Tibial artery (tissue), 4 donors: ENCODE data around the gene CNTN4.

Source experiments
- DNase-seq, 2 donors: peaks; one replicate each; pipeline ENCODE4 v3.0.0-alpha.2; 2019
- H3K27ac ChIP-seq, 2 donors: fragments of 200-600 bp; sonication (generic) in 1 of 2; 1 replicate in 1 of 2; 2 replicates in 1 of 2; pipeline ENCODE4 v1.5.1; 2018 to 2019; ENCODE audit warnings: mild to moderate bottlenecking in 1 of 2
- H3K27me3 ChIP-seq, 2 donors: fragments of 200-600 bp; sonication (generic) in 1 of 2; one replicate each; pipeline versions ENCODE4 v1.5.1 to v1.6.0; 2016 to 2019
- H3K36me3 ChIP-seq, 3 donors: fragments of 200-600 bp; sonication (generic) in 2 of 3; one replicate each; pipeline ENCODE4 v1.5.1; 2016 to 2019; ENCODE audit warnings: mild to moderate bottlenecking in 2 of 3
- H3K4me1 ChIP-seq, 4 donors: fragments of 200-600 bp; sonication (generic) in 2 of 4; 1 replicate in 3 of 4; 2 replicates in 1 of 4; pipeline ENCODE4 v1.5.1; 2016 to 2019
- H3K4me3 ChIP-seq, 2 donors: fragments of 200-600 bp; sonication (generic) in 1 of 2; 1 replicate in 1 of 2; 2 replicates in 1 of 2; pipeline ENCODE4 v1.5.1; 2018 to 2019; ENCODE audit warnings: mild to moderate bottlenecking in 2 of 2
- H3K9me3 ChIP-seq, 3 donors: fragments of 200-600 bp; sonication (generic) in 1 of 3; one replicate each; pipeline ENCODE4 v1.5.1; 2016 to 2019
- intact Hi-C: fragments of 100-400 bp; cut with DNase I; formaldehyde crosslinking; loops from one replicate; pipeline ENCODE4 v1.15.0; 2023; ENCODE audit warnings: low total_unique reads
- TF ChIP-seq, protein P1 (sequence below), 2 experiments: fragments of 200-600 bp in 1 of 2; fragments of 450-650 bp in 1 of 2; IDR thresholded peaks; one replicate each; pipeline ENCODE4 v1.5.1; 2017 to 2019; ENCODE audit warnings: antibody characterized with exemption in 2 of 2, mild to moderate bottlenecking in 1 of 2, moderate library complexity in 1 of 2

The CNTN4 gene

DNA sequence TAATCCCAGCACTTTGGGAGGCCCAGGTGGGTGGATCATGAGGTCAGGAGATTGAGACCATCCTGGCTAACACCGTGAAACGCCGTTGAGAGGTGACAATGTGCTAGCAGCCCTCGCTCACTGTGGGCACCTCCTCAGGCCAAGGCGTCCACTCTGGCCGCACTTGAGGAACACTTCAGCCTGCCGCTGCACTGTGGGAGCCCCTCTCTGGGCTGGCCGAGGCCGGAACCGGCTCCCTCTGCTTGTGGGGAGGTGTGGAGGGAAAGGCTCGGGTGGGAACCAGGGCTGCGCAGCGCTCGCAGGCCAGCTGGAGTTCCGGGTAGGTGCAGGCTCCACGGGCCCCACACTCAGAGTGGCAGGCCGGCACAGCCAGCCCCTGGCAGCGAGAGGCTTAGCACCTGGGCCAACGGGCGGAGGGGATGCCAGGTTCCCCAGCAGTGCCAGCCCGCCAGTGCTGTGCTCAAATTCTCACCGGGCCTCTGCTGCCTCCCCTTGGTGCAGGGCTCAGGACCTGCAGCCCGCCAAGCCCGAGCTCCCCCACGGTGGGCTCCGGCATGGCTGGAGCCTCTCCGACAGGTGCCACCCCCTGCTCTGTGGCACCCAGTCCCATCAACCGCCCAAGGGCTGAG is 253.6 kb downstream of the CNTN4 start:
- no peaks in the 10 kb centered on the region for H3K36me3 ChIP-seq
- no peak overlapping the region for H3K4me3 ChIP-seq
- no peak overlapping the region for H3K27ac ChIP-seq
- TF ChIP-seq, protein P1, sequence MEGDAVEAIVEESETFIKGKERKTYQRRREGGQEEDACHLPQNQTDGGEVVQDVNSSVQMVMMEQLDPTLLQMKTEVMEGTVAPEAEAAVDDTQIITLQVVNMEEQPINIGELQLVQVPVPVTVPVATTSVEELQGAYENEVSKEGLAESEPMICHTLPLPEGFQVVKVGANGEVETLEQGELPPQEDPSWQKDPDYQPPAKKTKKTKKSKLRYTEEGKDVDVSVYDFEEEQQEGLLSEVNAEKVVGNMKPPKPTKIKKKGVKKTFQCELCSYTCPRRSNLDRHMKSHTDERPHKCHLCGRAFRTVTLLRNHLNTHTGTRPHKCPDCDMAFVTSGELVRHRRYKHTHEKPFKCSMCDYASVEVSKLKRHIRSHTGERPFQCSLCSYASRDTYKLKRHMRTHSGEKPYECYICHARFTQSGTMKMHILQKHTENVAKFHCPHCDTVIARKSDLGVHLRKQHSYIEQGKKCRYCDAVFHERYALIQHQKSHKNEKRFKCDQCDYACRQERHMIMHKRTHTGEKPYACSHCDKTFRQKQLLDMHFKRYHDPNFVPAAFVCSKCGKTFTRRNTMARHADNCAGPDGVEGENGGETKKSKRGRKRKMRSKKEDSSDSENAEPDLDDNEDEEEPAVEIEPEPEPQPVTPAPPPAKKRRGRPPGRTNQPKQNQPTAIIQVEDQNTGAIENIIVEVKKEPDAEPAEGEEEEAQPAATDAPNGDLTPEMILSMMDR (IDR thresholded peaks at IDR 0.05), result no peak
- H3K9me3 ChIP-seq, result no peaks in the 10 kb centered on the region
- H3K27me3 ChIP-seq, result no peaks in the 10 kb centered on the region
- peaks cover 0 to 18% (median 6%) of the 10 kb centered on the region in 4 donors for H3K4me1 ChIP-seq
- no peak for DNase-seq
- intact Hi-C loops, result no loop called here

DNA sequence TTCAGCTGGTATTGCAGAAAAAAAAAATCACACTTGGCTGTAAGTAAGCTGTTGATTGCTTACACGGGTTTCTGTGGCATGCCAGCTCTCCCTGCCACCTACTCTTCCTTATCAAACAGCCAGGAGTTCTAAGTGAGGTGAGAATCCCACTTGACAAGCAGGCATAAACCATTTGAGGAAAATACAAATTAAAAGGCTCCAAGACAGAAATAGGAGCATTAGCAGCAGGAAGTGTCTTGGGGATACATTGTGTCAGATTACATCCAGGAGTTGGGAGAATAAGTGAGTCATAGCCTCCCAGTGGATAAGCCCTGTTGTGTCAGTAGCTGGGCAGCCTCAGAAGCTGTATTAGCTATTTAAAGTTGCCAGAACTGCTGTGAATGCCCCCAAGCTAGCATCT is 256.0 kb downstream of the CNTN4 start:
- Histone ChIP-seq H3K27me3 (no peaks in the 10 kb centered on the region), H3K9me3 (no peaks in the 10 kb centered on the region), H3K36me3 (no peaks in the 10 kb centered on the region), H3K27ac (no peak overlapping the region), H3K4me1 (peaks cover 0 to 18% (median 6%) of the 10 kb centered on the region in 4 donors), H3K4me3 (no peak overlapping the region)
- DNase-seq, result peak in 1 of 2 donors; percentile 22
- intact Hi-C loops, result no loop called here
- TF ChIP-seq, protein P1 (IDR thresholded peaks at IDR 0.05), result no peak

DNA sequence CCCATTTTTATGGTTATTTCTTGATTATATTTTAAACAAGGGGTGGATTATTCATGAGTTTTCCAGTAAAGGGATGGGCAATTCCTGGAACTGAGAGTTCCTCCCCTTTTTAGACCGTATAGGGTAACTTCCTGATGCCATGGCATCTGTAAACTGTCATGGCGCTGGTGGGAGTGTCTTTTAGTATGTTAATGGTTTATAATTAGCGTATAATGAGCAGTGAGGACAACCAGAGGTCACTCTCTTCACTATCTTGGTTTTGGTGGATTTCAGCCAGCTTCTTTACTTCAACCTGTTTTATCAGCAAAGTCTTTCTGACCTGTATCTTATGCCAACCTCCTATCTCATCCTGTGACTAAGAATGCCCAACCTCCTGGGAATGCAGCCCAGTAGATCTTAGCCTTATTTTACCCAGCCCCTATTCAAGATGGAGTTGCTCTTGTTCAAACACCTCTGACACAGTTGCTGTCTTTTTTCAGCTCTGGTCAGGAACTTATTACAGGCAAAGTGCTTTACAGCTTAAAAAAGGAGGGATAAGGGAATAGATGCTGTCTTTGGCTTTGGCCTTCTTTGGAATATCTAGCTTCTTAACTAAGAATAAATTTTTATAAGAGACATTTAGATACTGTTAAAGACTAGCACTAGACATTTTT is 257.8 kb downstream of the CNTN4 start:
- intact Hi-C loops, result no loop called here

DNA sequence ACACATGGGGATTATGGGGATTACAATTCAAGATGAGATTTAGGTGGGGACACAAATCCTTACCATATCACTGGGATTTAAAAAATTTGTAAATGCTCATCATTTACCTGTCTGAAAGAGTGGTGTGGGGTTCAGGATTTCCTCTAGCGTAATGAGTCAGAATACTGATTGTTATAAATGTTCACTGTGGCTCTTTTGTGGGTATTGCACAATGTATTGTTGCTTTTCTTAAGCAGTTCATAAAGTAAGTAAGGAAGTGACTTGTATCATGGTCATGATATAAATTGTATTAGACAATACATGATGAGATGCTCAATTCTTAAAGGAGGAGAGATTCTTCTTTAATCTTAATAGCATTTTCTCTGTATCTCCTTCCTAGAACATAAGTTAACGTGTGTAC is 262.1 kb downstream of the CNTN4 start:
- no peak overlapping the region for H3K27ac ChIP-seq
- H3K27me3 ChIP-seq, result no peaks in the 10 kb centered on the region
- no peaks in the 10 kb centered on the region for H3K9me3 ChIP-seq
- no peak for DNase-seq
- TF ChIP-seq, protein P1 (IDR thresholded peaks at IDR 0.05), result no peak
- intact Hi-C loops, result no loop called here
- H3K36me3 ChIP-seq, result no peaks in the 10 kb centered on the region
- peaks cover 0 to 1% (median under 1%) of the 10 kb centered on the region in 4 donors for H3K4me1 ChIP-seq
- no peak overlapping the region for H3K4me3 ChIP-seq

More for the DNA sequence above, 257.8 kb downstream of the CNTN4 start:
- H3K27me3 ChIP-seq, result no peaks in the 10 kb centered on the region
- no peak overlapping the region for H3K4me3 ChIP-seq
- DNase-seq, result no peak
- peaks cover 0 to 18% (median 6%) of the 10 kb centered on the region in 4 donors for H3K4me1 ChIP-seq
- H3K9me3 ChIP-seq, result no peaks in the 10 kb centered on the region
- TF ChIP-seq, protein P1 (IDR thresholded peaks at IDR 0.05), result no peak
- no peak overlapping the region for H3K27ac ChIP-seq
- H3K36me3 ChIP-seq, result no peaks in the 10 kb centered on the region

DNA sequence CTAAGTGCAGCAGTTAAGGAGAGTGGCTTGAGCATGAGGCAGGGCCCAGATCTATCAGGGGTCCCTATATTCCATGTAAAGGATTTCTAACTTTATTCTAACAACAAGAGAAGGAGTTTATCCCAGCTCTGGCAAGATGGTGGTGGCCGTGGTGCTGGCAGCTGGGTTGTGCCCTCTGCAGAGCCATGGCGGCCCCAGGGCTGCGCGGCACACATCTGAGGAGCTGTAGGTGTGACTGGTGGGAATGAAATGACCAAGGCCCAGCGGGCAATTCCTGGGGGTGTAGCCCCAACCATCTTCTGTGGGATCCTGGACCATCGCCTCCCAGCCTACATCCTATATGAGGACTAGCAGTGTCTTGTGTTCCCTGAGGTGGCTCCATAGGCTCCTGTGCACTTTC is 263.5 kb downstream of the CNTN4 start:
- no peak overlapping the region for H3K4me3 ChIP-seq
- no peaks in the 10 kb centered on the region for H3K9me3 ChIP-seq
- H3K27ac ChIP-seq, result no peak overlapping the region
- H3K4me1 ChIP-seq, result no peaks in the 10 kb centered on the region
- intact Hi-C loops, result no loop called here
- no peaks in the 10 kb centered on the region for H3K36me3 ChIP-seq
- H3K27me3 ChIP-seq, result no peaks in the 10 kb centered on the region
- DNase-seq, result no peak
- TF ChIP-seq, protein P1 (IDR thresholded peaks at IDR 0.05), result no peak
